HUDEP-2 (cell line): ENCODE measurements around the gene AFF1.
"Not testable (repeated sequence)": the region's sequence is repeated elsewhere in the genome, so short reads cannot be mapped to it uniquely, and the experiment has no call there.

Source experiments
- DNase-seq, 76 experiments: peaks; one replicate each; lab custom pipeline; 2025; ENCODE audit not compliant: unreplicated experiment in 76 of 76; lab: John Stamatoyannopoulos, UW

Gene AFF1

GRCh38 chr4:87073199-87074120, 138.6 kb downstream of the AFF1 start:
- DNase-seq, result no peak

- DNase-seq, result no peak
Measured at GRCh38 chr4:87074121-87074488, 139.3 kb downstream of the AFF1 start.

- no peak for DNase-seq
Measured at GRCh38 chr4:87075876-87076275, 141.1 kb downstream of the AFF1 start.

- no peak for DNase-seq
Measured at GRCh38 chr4:87076690-87077358, 142.0 kb downstream of the AFF1 start.

- DNase-seq, result no peak
Measured at GRCh38 chr4:87077914-87078585, 143.2 kb downstream of the AFF1 start.

GRCh38 chr4:87078987-87079486, 144.2 kb downstream of the AFF1 start:
- DNase-seq, result no peak

- peak in 7 of 76 experiments; percentile 4 to 29 (median 13) for DNase-seq
Measured at GRCh38 chr4:87079967-87080366, 145.2 kb downstream of the AFF1 start.

GRCh38 chr4:87080462-87080861, 145.7 kb downstream of the AFF1 start:
- DNase-seq, result no peak

GRCh38 chr4:87081826-87082225, 147.0 kb downstream of the AFF1 start:
- DNase-seq, result no peak

- not testable (repeated sequence) for DNase-seq
Measured at GRCh38 chr4:87085732-87086131, 150.9 kb downstream of the AFF1 start.

- DNase-seq, result no peak
Measured at GRCh38 chr4:87086143-87086805, 151.5 kb downstream of the AFF1 start.

- DNase-seq, result no peak
Measured at GRCh38 chr4:87087015-87087414, 152.2 kb downstream of the AFF1 start.

GRCh38 chr4:87087420-87087819, 152.6 kb downstream of the AFF1 start:
- no peak for DNase-seq

- no peak for DNase-seq
Measured at GRCh38 chr4:87088186-87088585, 153.4 kb downstream of the AFF1 start.

- no peak for DNase-seq
Measured at GRCh38 chr4:87089368-87089767, 154.6 kb downstream of the AFF1 start.

- no peak for DNase-seq
Measured at GRCh38 chr4:87090305-87090704, 155.5 kb downstream of the AFF1 start.

- peak in 71 of 76 experiments; percentile 3 to 77 (median 52) for DNase-seq
Measured at GRCh38 chr4:87092389-87093141, 157.8 kb downstream of the AFF1 start.

GRCh38 chr4:87093443-87094123, 158.8 kb downstream of the AFF1 start:
- peak in 33 of 76 experiments; percentile 2 to 44 (median 15) for DNase-seq

- DNase-seq, result peak in 12 of 76 experiments; percentile 5 to 32 (median 12)
Measured at GRCh38 chr4:87097075-87097474, 162.3 kb downstream of the AFF1 start.
